Measurements from ENCODE around the gene TGFB1. TPM values are rescaled to one million over a fixed set of nuclear protein-coding genes. Genes with fewer than 3 reads are reported as not detected.

TGFB1 gene
- total and polyA plus RNA-seq, 12 donors = 9.7 to 44.9 (median 13.9) TPM

- intact Hi-C loops (cut with DNase I) = loop anchor here in 5 of 10 donors (5.0 kb wide), 3 partner anchors 33 to 43 kb away; partner anchors contain the start of genes DMAC2 (in 2 of the 5) and ERICH4 (in 1 of the 5)
- peak overlapping the region in 6 of 10 donors; percentile 58 to 93 (median 85) for H3K4me3 ChIP-seq
Observed at GRCh38 chr19:41399091-41399490, 45.4 kb upstream of the TGFB1 start.

DNA sequence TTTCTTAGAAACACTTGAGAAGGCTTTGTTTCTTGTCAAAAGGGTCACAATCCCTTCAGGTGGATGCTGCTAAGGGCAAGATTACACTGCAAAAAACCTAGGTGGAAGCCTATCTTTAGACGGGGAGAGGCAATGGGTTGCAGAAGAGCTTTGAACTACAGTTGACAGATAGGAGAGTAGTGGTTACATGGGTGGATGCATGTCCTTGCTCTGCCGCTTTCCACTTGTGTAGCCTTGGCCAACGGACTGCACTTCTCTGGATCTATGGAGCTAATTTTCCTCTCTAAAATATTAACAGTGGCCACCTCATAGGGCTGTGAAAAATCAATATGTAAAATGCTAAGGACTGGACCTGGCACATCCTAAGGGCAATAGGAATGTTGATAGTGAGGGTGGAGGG is 44.9 kb upstream of the TGFB1 start:
- TF ChIP-seq CTCF (IDR thresholded peaks at IDR 0.05) = no peak
- Histone ChIP-seq H3K27ac (peak overlapping the region in 6 of 10 donors; percentile 79 to 95 (median 92)), H3K9me3 (no peaks in the 10 kb centered on the region), H3K4me1 (peaks cover 16 to 64% (median 45%) of the 10 kb centered on the region in 9 donors), H3K27me3 (no peaks in the 10 kb centered on the region), H3K4me3 (peak overlapping the region; percentile 58 to 96 (median 88)), H3K36me3 (peaks cover 0 to 25% (median 0%) of the 10 kb centered on the region in 9 donors)
- 32 to 39% methylated on average over 3 of the region's 3 CpGs for WGBS, 2 donors
- ATAC-seq = no peak
- intact Hi-C loops (cut with DNase I) = loop anchor here in 5 of 10 donors (5.0 kb wide), 3 partner anchors 34 to 44 kb away; partner anchors contain the start of genes DMAC2 (in 2 of the 5) and ERICH4 (in 1 of the 5)
- DNase-seq = no peak

More at GRCh38 chr19:41399091-41399490, 45.4 kb upstream of the TGFB1 start:
- peaks cover 0 to 27% (median 0%) of the 10 kb centered on the region in 9 donors for H3K36me3 ChIP-seq
- H3K27me3 ChIP-seq = no peaks in the 10 kb centered on the region
- peak overlapping the region in 3 of 10 donors; percentile 79 to 93 (median 91) for H3K27ac ChIP-seq
- no peak for TF ChIP-seq CTCF (IDR thresholded peaks at IDR 0.05)
- DNase-seq = no peak
- 82 to 89% methylated on average over 3 of the region's 3 CpGs for WGBS, 2 donors
- H3K9me3 ChIP-seq = no peaks in the 10 kb centered on the region
- ATAC-seq = no peak
- peaks cover 16 to 68% (median 46%) of the 10 kb centered on the region in 9 donors for H3K4me1 ChIP-seq

DNA sequence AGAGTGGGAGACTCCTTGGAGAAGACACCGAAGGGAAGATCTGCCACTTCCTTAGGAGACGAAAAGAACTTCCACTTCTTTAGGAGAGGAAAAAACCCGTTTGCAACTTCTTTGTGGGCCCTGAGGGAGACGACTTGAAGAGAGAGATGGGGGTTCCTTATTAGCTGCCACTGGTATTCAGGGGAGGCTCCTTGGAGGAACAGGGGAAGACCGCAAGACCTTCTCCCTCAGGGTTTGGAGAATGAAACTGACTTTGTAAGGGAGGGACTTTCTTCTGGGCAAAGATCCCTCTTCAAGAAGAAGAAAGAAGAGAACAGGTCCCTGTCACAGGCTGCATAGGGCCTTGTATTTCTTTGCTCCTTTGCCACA is 44.3 kb upstream of the TGFB1 start:
- Histone ChIP-seq H3K36me3 (peaks cover 0 to 20% (median 0%) of the 10 kb centered on the region in 9 donors), H3K27ac (peak overlapping the region; percentile 76 to 95 (median 92)), H3K4me3 (peak overlapping the region; percentile 58 to 96 (median 88)), H3K9me3 (no peaks in the 10 kb centered on the region), H3K27me3 (no peaks in the 10 kb centered on the region), H3K4me1 (peaks cover 14 to 58% (median 42%) of the 10 kb centered on the region in 9 donors)
- intact Hi-C loops (cut with DNase I) = loop anchor here in 5 of 10 donors (5.0 kb wide), 3 partner anchors 34 to 44 kb away; partner anchors contain the start of genes DMAC2 (in 2 of the 5) and ERICH4 (in 1 of the 5)
- no peak for ATAC-seq
- WGBS, 2 donors = 0% methylated on average over 5 of the region's 5 CpGs
- no peak for DNase-seq
- no peak for TF ChIP-seq CTCF (IDR thresholded peaks at IDR 0.05)

DNA sequence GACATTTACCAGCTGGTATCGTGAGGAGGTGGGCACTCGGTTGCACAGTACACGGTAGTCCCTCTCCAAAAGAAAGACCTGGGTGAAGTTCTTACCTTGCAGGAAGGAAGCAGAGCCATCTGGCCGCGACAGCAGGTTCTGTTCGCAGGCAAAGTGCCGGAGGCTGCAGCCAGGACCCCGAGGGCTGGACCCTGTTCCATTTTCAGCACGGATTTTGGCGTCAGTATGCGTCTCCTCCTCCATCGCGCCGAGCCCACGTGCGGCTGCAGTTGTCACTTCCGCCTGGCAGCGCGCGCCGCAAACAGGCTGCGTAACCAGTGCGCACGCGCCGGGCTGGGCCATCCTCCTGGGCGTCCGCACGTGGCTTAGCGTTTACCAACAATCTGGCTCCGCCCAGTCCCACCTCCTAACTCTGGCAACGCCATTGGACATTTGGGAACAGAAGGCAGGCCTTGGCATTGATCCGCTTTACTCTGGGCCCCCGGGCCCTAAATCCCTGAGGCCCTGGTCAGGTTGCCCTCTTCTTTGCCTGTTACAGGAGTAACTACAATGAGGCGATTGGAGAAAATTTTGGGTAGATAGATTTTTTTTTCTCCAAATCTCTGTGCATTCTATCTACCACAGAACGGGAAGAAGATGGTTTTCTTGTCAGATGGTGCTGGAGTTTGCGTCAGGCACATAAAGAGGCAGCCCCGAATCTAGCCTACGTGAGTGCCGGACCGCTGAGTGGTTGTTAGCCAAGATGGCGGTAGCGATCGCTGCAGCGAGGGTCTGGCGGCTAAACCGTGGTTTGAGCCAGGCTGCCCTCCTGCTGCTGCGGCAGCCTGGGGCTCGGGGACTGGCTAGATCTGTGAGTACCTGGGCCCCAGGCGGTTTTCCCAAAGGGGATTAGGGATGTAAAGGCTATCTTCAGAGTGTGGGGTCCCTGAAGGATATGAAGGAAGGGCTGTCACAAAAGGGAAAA is 43.6 kb upstream of the TGFB1 start, which contains the start of the genes BCKDHA and EXOSC5:
BCKDHA (plus strand) TSS at position 733 of the 964 bp plus-strand sequence; CDS start at position 743, 10 bp downstream.
EXOSC5 (minus strand) TSS at position 274 of the 964 bp plus-strand sequence; CDS start at position 243, 31 bp downstream.
- WGBS, 2 donors = 1% methylated on average over 50 of the region's 50 CpGs
- H3K4me1 ChIP-seq = peaks cover 14 to 51% (median 36%) of the 10 kb centered on the region in 9 donors
- intact Hi-C loops (cut with DNase I) = loop anchor here in 6 of 10 donors (1.0 to 5.0 kb wide), 5 partner anchors 33 to 45 kb away; partner anchors contain the start of genes DMAC2 (in 3 of the 6), B9D2 (in 1 of the 6) and ERICH4 (in 1 of the 6)

More for the DNA sequence above, 43.6 kb upstream of the TGFB1 start, which contains the start of the genes BCKDHA and EXOSC5:
- ATAC-seq (peak; percentile 98 to 99 (median 99)), DNase-seq (peak; percentile 99 to 100)
- Histone ChIP-seq H3K4me3 (peak within 1 kb of the TSS; percentile 58 to 96 (median 88)), H3K36me3 (peaks cover 0 to 13% (median 0%) of the 10 kb centered on the region in 9 donors), H3K27me3 (no peaks in the 10 kb centered on the region), H3K27ac (peak within 1 kb of the TSS; percentile 76 to 95 (median 92)), H3K9me3 (no peaks in the 10 kb centered on the region)
- no peak for TF ChIP-seq CTCF (IDR thresholded peaks at IDR 0.05)

All from heart right ventricle (tissue), 16 donors.